ENCODE results near the gene WDFY2.

The WDFY2 gene

GRCh38 chr13:51665456-51665855 is 81.2 kb downstream of the WDFY2 start:
- Histone ChIP-seq H3K27me3 (ENCODE audit: insufficient read depth, low read length, poor library complexity) (no peaks in the 10 kb centered on the region), H3K36me3 (ENCODE audit: insufficient read depth, low read length) (no peaks in the 10 kb centered on the region), H3K9me3 (ENCODE audit: insufficient read depth, low read length, severe bottlenecking) (no peaks in the 10 kb centered on the region), H3K9ac (ENCODE audit: low read depth, low read length) (no peak overlapping the region), H4K20me1 (ENCODE audit: insufficient read depth, low read length) (no peaks in the 10 kb centered on the region), H3K79me2 (ENCODE audit: insufficient read depth, low read length) (no peaks in the 10 kb centered on the region), H3K4me2 (ENCODE audit: insufficient read depth, low read length) (no peak overlapping the region), H3K4me1 (ENCODE audit: insufficient read depth, low read length) (no peaks in the 10 kb centered on the region), H3K4me3 (ENCODE audit: low read depth in 1 of 2, low read length in 2 of 2) (no peak overlapping the region), H2AFZ (ENCODE audit: low read depth, low read length) (no peak overlapping the region), H3K27ac (ENCODE audit: low read length) (no peak overlapping the region)
- DNase-seq (no peak), ATAC-seq (ENCODE audit: insufficient read depth, low read depth) (no peak)
- TF ChIP-seq CTCF (IDR thresholded peaks at IDR 0.05; ENCODE audit: borderline replicate concordance, extremely low read depth, low read length, poor library complexity, severe bottlenecking) (no peak), EZH2 (IDR thresholded peaks at IDR 0.05; ENCODE audit: borderline replicate concordance, low read depth, low read length, severe bottlenecking) (no peak)

GRCh38 chr13:51666374-51666773 is 82.1 kb downstream of the WDFY2 start:
- no peak for DNase-seq
- no peak overlapping the region for H3K4me3 ChIP-seq (ENCODE audit: low read depth in 1 of 2, low read length in 2 of 2)
- no peaks in the 10 kb centered on the region for H3K4me1 ChIP-seq (ENCODE audit: insufficient read depth, low read length)
- H3K36me3 ChIP-seq (ENCODE audit: insufficient read depth, low read length): no peaks in the 10 kb centered on the region
- no peak for ATAC-seq (ENCODE audit: insufficient read depth, low read depth)
- no peak overlapping the region for H3K27ac ChIP-seq (ENCODE audit: low read length)
- no peaks in the 10 kb centered on the region for H3K79me2 ChIP-seq (ENCODE audit: insufficient read depth, low read length)
- H2AFZ ChIP-seq (ENCODE audit: low read depth, low read length): no peak overlapping the region
- TF ChIP-seq CTCF (IDR thresholded peaks at IDR 0.05; ENCODE audit: borderline replicate concordance, extremely low read depth, low read length, poor library complexity, severe bottlenecking) (no peak), EZH2 (IDR thresholded peaks at IDR 0.05; ENCODE audit: borderline replicate concordance, low read depth, low read length, severe bottlenecking) (no peak)
- no peaks in the 10 kb centered on the region for H3K27me3 ChIP-seq (ENCODE audit: insufficient read depth, low read length, poor library complexity)
- no peak overlapping the region for H3K9ac ChIP-seq (ENCODE audit: low read depth, low read length)
- no peaks in the 10 kb centered on the region for H4K20me1 ChIP-seq (ENCODE audit: insufficient read depth, low read length)
- H3K4me2 ChIP-seq (ENCODE audit: insufficient read depth, low read length): no peak overlapping the region
- no peaks in the 10 kb centered on the region for H3K9me3 ChIP-seq (ENCODE audit: insufficient read depth, low read length, severe bottlenecking)

GRCh38 chr13:51666839-51667238 is 82.6 kb downstream of the WDFY2 start:
- Histone ChIP-seq H3K27me3 (ENCODE audit: insufficient read depth, low read length, poor library complexity) (no peaks in the 10 kb centered on the region), H2AFZ (ENCODE audit: low read depth, low read length) (no peak overlapping the region), H3K9ac (ENCODE audit: low read depth, low read length) (no peak overlapping the region), H3K27ac (ENCODE audit: low read length) (no peak overlapping the region), H3K79me2 (ENCODE audit: insufficient read depth, low read length) (no peaks in the 10 kb centered on the region), H3K9me3 (ENCODE audit: insufficient read depth, low read length, severe bottlenecking) (no peaks in the 10 kb centered on the region), H3K4me3 (ENCODE audit: low read depth in 1 of 2, low read length in 2 of 2) (no peak overlapping the region), H4K20me1 (ENCODE audit: insufficient read depth, low read length) (no peaks in the 10 kb centered on the region), H3K36me3 (ENCODE audit: insufficient read depth, low read length) (no peaks in the 10 kb centered on the region), H3K4me1 (ENCODE audit: insufficient read depth, low read length) (no peaks in the 10 kb centered on the region), H3K4me2 (ENCODE audit: insufficient read depth, low read length) (no peak overlapping the region)
- ATAC-seq (ENCODE audit: insufficient read depth, low read depth) (no peak), DNase-seq (no peak)
- TF ChIP-seq CTCF (IDR thresholded peaks at IDR 0.05; ENCODE audit: borderline replicate concordance, extremely low read depth, low read length, poor library complexity, severe bottlenecking): no peak
- TF ChIP-seq EZH2 (IDR thresholded peaks at IDR 0.05; ENCODE audit: borderline replicate concordance, low read depth, low read length, severe bottlenecking): no peak
